K562 (cell line): ENCODE data around the gene NEURL2. TPM values are rescaled to one million over a fixed set of nuclear protein-coding genes. Genes with fewer than 3 reads are reported as not detected.

Experiments used
- ATAC-seq: fragments of 200-7000 bp; cut with Tn5 transposase; 3 replicates; pipeline ENCODE4 v1.9.1; 2020; ENCODE audit warnings: moderate library complexity
- BruUV-seq: library from RNA; stranded (reverse); fragments of 400-500 nt; replicated peaks from 2 replicates; lab custom pipeline; 2021; lab: Mats Ljungman, UMichigan
- CTCF ChIA-PET: fragments of 300-600 bp; formaldehyde crosslinking; extraction: SDS; loops from one replicate; lab custom pipeline; 2021; ENCODE audit warnings: low intra/inter-chr PET ratio; lab: Yijun Ruan, JAX
- POLR2A ChIA-PET: fragments of 300-600, 350-650 bp; sonication (Branson Sonifier 250); formaldehyde crosslinking; extraction: SDS; loops from one replicate; lab custom pipeline; 2021; ENCODE audit warnings: antibody characterized with exemption, inconsistent platforms; lab: Yijun Ruan, JAX
- DNase-seq, 4 experiments: peaks; one replicate each; pipeline versions ENCODE4 v3.0.0 to v3.0.0-alpha.2; 2011 to 2018; ENCODE audit warnings: low spot score in 3 of 4, mixed read lengths in 3 of 4; ENCODE audit errors: extremely low read depth in 1 of 4
- FAIRE-seq: peaks from 2 replicates; lab custom pipeline; 2011; peaks lifted over from hg19 to GRCh38; lab: Jason Lieb, UNC
- H2AFZ ChIP-seq: 2 replicates; pipeline ENCODE4 v1.6.0; 2011; ENCODE audit warnings: low read depth, low read length, control low read depth, inconsistent platforms
- H3K27ac ChIP-seq: fragments of 200-600 bp; 3 replicates; pipeline ENCODE4 v1.8.0; 2011; ENCODE audit warnings: low read depth, mild to moderate bottlenecking, control low read depth, inconsistent platforms, low read length, moderate library complexity, mixed read lengths; ENCODE audit errors: extremely low read depth
- H3K27me3 ChIP-seq, 2 experiments: fragments of 300-600 bp in 1 of 2; 2 replicates in 1 of 2; 3 replicates in 1 of 2; pipeline versions ENCODE4 v1.6.0 to v1.8.0; 2011; ENCODE audit warnings: inconsistent platforms in 2 of 2, low read length in 2 of 2, mild to moderate bottlenecking in 1 of 2, mixed read lengths in 1 of 2, moderate library complexity in 1 of 2; ENCODE audit not compliant: control insufficient read depth in 2 of 2, insufficient read depth in 2 of 2
- H3K36me3 ChIP-seq: fragments of 300-600 bp; 3 replicates; pipeline ENCODE4 v1.8.0; 2011; ENCODE audit warnings: mild to moderate bottlenecking, low read length, inconsistent platforms; ENCODE audit not compliant: control insufficient read depth, insufficient read depth
- H3K4me1 ChIP-seq, 2 experiments: fragments of 200-600 bp in 1 of 2; replicated peaks in 1 of 2; 2 replicates in 1 of 2; 3 replicates in 1 of 2; pipeline versions ENCODE4 v1.5.1 to v1.8.0; 2011; ENCODE audit warnings: inconsistent platforms in 2 of 2, low read length in 2 of 2, mild to moderate bottlenecking in 1 of 2, mixed read lengths in 1 of 2, moderate library complexity in 1 of 2; ENCODE audit not compliant: control insufficient read depth in 2 of 2, insufficient read depth in 2 of 2
- H3K4me2 ChIP-seq: 2 replicates; pipeline ENCODE4 v1.6.1; 2011; ENCODE audit warnings: low read length, control low read depth, inconsistent platforms, mixed read lengths; ENCODE audit not compliant: insufficient read depth
- H3K4me3 ChIP-seq: fragments of 200-600 bp; sonication (generic), shearing (Covaris generic); 2 replicates; pipeline ENCODE4 v1.5.1; 2016; ENCODE audit warnings: control low read depth, inconsistent platforms
- H3K79me2 ChIP-seq: fragments of 200-600 bp; 3 replicates; pipeline ENCODE4 v1.8.0; 2011; ENCODE audit warnings: low read length, inconsistent platforms; ENCODE audit not compliant: control insufficient read depth, insufficient read depth
- H3K9ac ChIP-seq, 2 experiments: 2 replicates each; pipeline versions ENCODE4 v1.6.0 to v1.6.1; 2011; ENCODE audit warnings: low read depth in 2 of 2, low read length in 2 of 2, control low read depth in 1 of 2, inconsistent platforms in 1 of 2, mild to moderate bottlenecking in 1 of 2, mixed read lengths in 1 of 2; ENCODE audit not compliant: insufficient read depth in 1 of 2
- H3K9me1 ChIP-seq: one replicate; pipeline ENCODE4 v1.6.0; 2011; ENCODE audit warnings: inconsistent platforms, mild to moderate bottlenecking, low read length, moderate library complexity; ENCODE audit not compliant: control insufficient read depth, insufficient read depth
- H3K9me3 ChIP-seq: replicated peaks from 2 replicates; pipeline ENCODE4 v1.5.1; 2011; ENCODE audit warnings: low read depth, low read length, inconsistent platforms; ENCODE audit not compliant: control insufficient read depth, insufficient read depth
- H4K20me1 ChIP-seq: replicated peaks from 2 replicates; pipeline ENCODE4 v1.6.1; 2011; ENCODE audit warnings: low read length, inconsistent platforms, mixed read lengths; ENCODE audit not compliant: control insufficient read depth, insufficient read depth
- DACH1 ChIP-seq: fragments of 450-650 bp; IDR thresholded peaks from 2 replicates; pipeline ENCODE4 v1.6.1; 2018; ENCODE audit not compliant: partially characterized antibody
- HNRNPK ChIP-seq: fragments of 200-400 bp; formaldehyde crosslinking; IDR thresholded peaks from one replicate; pipeline ENCODE4 v1.6.1; 2018; ENCODE audit warnings: mild to moderate bottlenecking, low read depth, low read length; ENCODE audit not compliant: poor library complexity, severe bottlenecking
- KLF16 ChIP-seq: IDR thresholded peaks from 2 replicates; pipeline ENCODE4 v1.6.1; 2016; ENCODE audit warnings: antibody characterized with exemption
- POLR2G ChIP-seq: fragments of 200-400 bp; formaldehyde crosslinking; IDR thresholded peaks from 2 replicates; pipeline ENCODE4 v1.6.1; 2017; ENCODE audit warnings: low read depth, mild to moderate bottlenecking, antibody characterized with exemption, low read length, moderate library complexity
- RBFOX2 ChIP-seq: fragments of 200-400 bp; formaldehyde crosslinking; IDR thresholded peaks from 2 replicates; pipeline ENCODE4 v1.6.1; 2017; ENCODE audit warnings: low read depth, mild to moderate bottlenecking, low read length, moderate library complexity
- ZBTB49 ChIP-seq: sonication (generic); formaldehyde crosslinking; IDR thresholded peaks from 2 replicates; pipeline ENCODE4 v1.8.0; 2022; ENCODE audit warnings: missing genetic modification reagents, mild to moderate bottlenecking, borderline replicate concordance
- WGBS: fragments of 100-300 bp; shearing (Covaris generic); methylation state at CpG from one replicate; pipeline ENCODE4 v1.1.6; 2016; ENCODE audit warnings: low coverage, mixed read lengths; ENCODE audit not compliant: insufficient coverage; ENCODE audit errors: missing lambda C conversion rate; 5-methylcytosine and 5-hydroxymethylcytosine counted together
- in situ Hi-C: fragments of 300-500 bp; cut with MboI; formaldehyde crosslinking; loops from 4 replicates; pipeline ENCODE4 v1.15.0; 2018; ENCODE audit warnings: inconsistent platforms, mixed read lengths
- intact Hi-C: fragments of 100-400 bp; cut with micrococcal nuclease; formaldehyde crosslinking; loops from 2 replicates; pipeline ENCODE4 v1.14.2; 2022
- polyA plus RNA-seq, 8 experiments: library from polyadenylated mRNA; depleted of rRNA in 4 of 8; stranded (reverse) in 5 of 8; unstranded in 3 of 8; fragments of >200 nt; fragmentation: Nextera tagmentation in 2 of 8; fragmentation: Illumina TruSeq in 1 of 8; extraction: Ambion mirVana in 2 of 8; extraction: Trizol in 1 of 8; gene quantifications; 2 replicates each; pipeline versions ENCODE4 v1.2.1 to v1.2.3, GENCODE V29; 2011 to 2014; ENCODE audit warnings: inconsistent platforms in 1 of 8, missing spikeins in 1 of 8
- total RNA-seq, 7 experiments: library from RNA; depleted of rRNA in 6 of 7; stranded (reverse); fragments of >200 nt in 6 of 7; fragmentation: Illumina TruSeq in 2 of 7; extraction: Trizol in 2 of 7; gene quantifications; 2 replicates each; pipeline versions ENCODE4 v1.2.1 to v1.2.3, GENCODE V29; 2011 to 2021; ENCODE audit warnings: low replicate concordance in 1 of 7

The NEURL2 gene
- total and polyA plus RNA-seq, 9 of the 15 experiments (the other 6 are each of a cell fraction or from before 2014, with no cell fraction given): 0.22 to 1.9 (median 0.50) TPM; not detected in 1

DNA sequence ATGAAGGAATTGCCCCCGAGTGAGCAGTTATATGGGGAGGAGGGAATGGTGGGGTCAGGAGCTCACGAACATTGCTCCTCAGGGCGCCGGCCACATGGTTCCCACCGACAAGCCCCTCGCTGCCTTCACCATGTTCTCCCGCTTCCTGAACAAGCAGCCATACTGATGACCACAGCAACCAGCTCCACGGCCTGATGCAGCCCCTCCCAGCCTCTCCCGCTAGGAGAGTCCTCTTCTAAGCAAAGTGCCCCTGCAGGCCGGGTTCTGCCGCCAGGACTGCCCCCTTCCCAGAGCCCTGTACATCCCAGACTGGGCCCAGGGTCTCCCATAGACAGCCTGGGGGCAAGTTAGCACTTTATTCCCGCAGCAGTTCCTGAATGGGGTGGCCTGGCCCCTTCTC, 7.3 kb upstream of the NEURL2 start:
- Histone ChIP-seq H3K4me2 (no peak overlapping the region), H3K9ac (no peak overlapping the region; a peak in 1 of 4 replicates), H3K27ac (no peak overlapping the region), H2AFZ (no peak overlapping the region), H3K27me3 (no peaks in the 10 kb centered on the region), H3K9me3 (no peaks in the 10 kb centered on the region), H3K36me3 (peaks cover 49% of the 10 kb centered on the region; the same call in 2 of the 3 replicates), H3K79me2 (no peaks in the 10 kb centered on the region), H3K9me1 (no peaks in the 10 kb centered on the region), H4K20me1 (no peaks in the 10 kb centered on the region), H3K4me1 (peaks cover 0 to 11% of the 10 kb centered on the region in 2 experiments; a peak in 1 of 5 replicates), H3K4me3 (no peak overlapping the region)
- ChIA-PET POLR2A (interaction anchor here (1.8 kb wide), 1 partner anchor 10 kb away, joined by 6 read pairs; no protein-coding TSS in a partner anchor), CTCF (no interaction called here)
- DNase-seq (no peak), FAIRE-seq (no peak), ATAC-seq (0 out of 3 replicates have a peak, but pooled peaks have one; percentile 14)
- intact Hi-C loops: no loop called here
- TF ChIP-seq KLF16 (no peak), RBFOX2 (peak; percentile 37; the same call in 1 of the 2 replicates), HNRNPK (no peak), ZBTB49 (CRISPR knock-in tag) (no peak), POLR2G (peak; percentile 24; the same call in 1 of the 2 replicates), DACH1 (no peak)
- BruUV-seq: no TSS peak
- in situ Hi-C loops: no loop called here
- 66% methylated on average over 5 of the region's 12 CpGs for WGBS
